ENCODE measurements around the gene NOL8. TPM values are rescaled to one million over a fixed set of nuclear protein-coding genes. Genes with fewer than 3 reads are reported as not detected.

Gene NOL8
- total RNA-seq, 1 donor: 28.2 TPM

GRCh38 chr9:92279302-92279701, 45.8 kb downstream of the NOL8 start:
- no peak for DNase-seq (ENCODE audit: insufficient read length, low spot score, missing footprints)
- Histone ChIP-seq H3K27ac (ENCODE audit: low read depth, low read length) (no peak overlapping the region), H4K20me1 (ENCODE audit: insufficient read depth, low read length) (no peaks in the 10 kb centered on the region), H3K79me2 (ENCODE audit: insufficient read depth, low read length) (peaks cover 48% of the 10 kb centered on the region), H3K4me3 (ENCODE audit: insufficient read depth, low read length) (no peak overlapping the region), H3K4me1 (ENCODE audit: insufficient read depth, low read length) (peaks cover 16% of the 10 kb centered on the region), H3K36me3 (ENCODE audit: insufficient read depth, low read length) (peaks cover 82% of the 10 kb centered on the region), H2AFZ (ENCODE audit: low read length) (no peak overlapping the region), H3K9me3 (ENCODE audit: low read depth, low read length) (no peaks in the 10 kb centered on the region), H3K4me2 (ENCODE audit: insufficient read depth, low read length) (no peak overlapping the region), H3K27me3 (ENCODE audit: insufficient read depth, low read length) (no peaks in the 10 kb centered on the region)
- TF ChIP-seq CTCF (IDR thresholded peaks at IDR 0.05; ENCODE audit: extremely low read depth, low read depth, low read length): no peak

DNA sequence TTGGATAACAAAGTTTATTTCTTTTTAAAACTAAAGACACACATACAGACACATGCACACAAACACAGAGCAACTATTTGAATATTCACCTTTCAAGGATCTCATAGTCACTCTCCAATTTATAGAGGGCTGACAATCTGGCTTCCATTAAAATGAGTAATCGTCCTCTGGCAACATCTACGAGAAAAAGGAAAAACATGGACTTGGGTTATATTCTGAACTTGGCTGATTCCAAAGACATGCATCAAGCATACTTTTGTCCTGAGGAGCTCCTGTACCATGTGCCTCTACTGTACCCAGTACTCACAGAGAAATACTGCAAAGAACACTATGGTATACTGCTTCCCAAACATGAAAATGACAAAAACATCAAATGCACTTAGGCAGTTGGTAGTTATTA, 47.0 kb downstream of the NOL8 start:
- H2AFZ ChIP-seq (ENCODE audit: low read length): no peak overlapping the region
- H3K9me3 ChIP-seq (ENCODE audit: low read depth, low read length): no peaks in the 10 kb centered on the region
- no peak overlapping the region for H3K4me2 ChIP-seq (ENCODE audit: insufficient read depth, low read length)
- H3K4me3 ChIP-seq (ENCODE audit: insufficient read depth, low read length): no peak overlapping the region
- peaks cover 85% of the 10 kb centered on the region for H3K36me3 ChIP-seq (ENCODE audit: insufficient read depth, low read length)
- no peaks in the 10 kb centered on the region for H4K20me1 ChIP-seq (ENCODE audit: insufficient read depth, low read length)
- peaks cover 41% of the 10 kb centered on the region for H3K79me2 ChIP-seq (ENCODE audit: insufficient read depth, low read length)
- no peaks in the 10 kb centered on the region for H3K27me3 ChIP-seq (ENCODE audit: insufficient read depth, low read length)
- peaks cover 16% of the 10 kb centered on the region for H3K4me1 ChIP-seq (ENCODE audit: insufficient read depth, low read length)
- peak; percentile 64 for DNase-seq (ENCODE audit: insufficient read length, low spot score, missing footprints)
- H3K27ac ChIP-seq (ENCODE audit: low read depth, low read length): peak overlapping the region; percentile 45
- TF ChIP-seq CTCF (IDR thresholded peaks at IDR 0.05; ENCODE audit: extremely low read depth, low read depth, low read length): no peak

GRCh38 chr9:92276331-92277032, 48.7 kb downstream of the NOL8 start:
- no peaks in the 10 kb centered on the region for H4K20me1 ChIP-seq (ENCODE audit: insufficient read depth, low read length)
- peaks cover 16% of the 10 kb centered on the region for H3K4me1 ChIP-seq (ENCODE audit: insufficient read depth, low read length)
- no peak overlapping the region for H3K4me2 ChIP-seq (ENCODE audit: insufficient read depth, low read length)
- no peaks in the 10 kb centered on the region for H3K27me3 ChIP-seq (ENCODE audit: insufficient read depth, low read length)
- peaks cover 94% of the 10 kb centered on the region for H3K36me3 ChIP-seq (ENCODE audit: insufficient read depth, low read length)
- H3K27ac ChIP-seq (ENCODE audit: low read depth, low read length): peak overlapping the region; percentile 45
- no peak overlapping the region for H2AFZ ChIP-seq (ENCODE audit: low read length)
- peaks cover 37% of the 10 kb centered on the region for H3K79me2 ChIP-seq (ENCODE audit: insufficient read depth, low read length)
- no peak for DNase-seq (ENCODE audit: insufficient read length, low spot score, missing footprints)
- H3K4me3 ChIP-seq (ENCODE audit: insufficient read depth, low read length): no peak overlapping the region
- no peaks in the 10 kb centered on the region for H3K9me3 ChIP-seq (ENCODE audit: low read depth, low read length)
- no peak for TF ChIP-seq CTCF (IDR thresholded peaks at IDR 0.05; ENCODE audit: extremely low read depth, low read depth, low read length)

DNA sequence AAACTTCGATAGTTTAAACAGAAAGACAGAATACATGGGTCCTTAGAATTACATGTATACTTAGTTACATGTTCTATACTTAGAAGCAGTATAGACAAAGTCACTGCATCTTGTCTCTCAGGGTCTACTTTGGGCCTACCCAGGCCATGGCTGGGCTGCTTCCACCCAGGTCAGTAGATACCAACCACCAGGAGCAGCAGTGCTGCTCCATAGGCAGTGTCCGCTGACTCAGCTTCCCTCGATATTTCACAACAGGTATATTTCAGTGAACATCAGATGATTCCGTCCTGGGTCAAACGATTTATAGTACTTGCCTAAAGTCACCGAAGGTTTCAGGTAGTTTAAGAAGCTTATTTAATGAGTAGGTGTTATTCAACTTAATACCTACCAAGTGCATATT, 49.6 kb downstream of the NOL8 start:
- peaks cover 32% of the 10 kb centered on the region for H3K79me2 ChIP-seq (ENCODE audit: insufficient read depth, low read length)
- DNase-seq (ENCODE audit: insufficient read length, low spot score, missing footprints): no peak
- no peak overlapping the region for H3K4me3 ChIP-seq (ENCODE audit: insufficient read depth, low read length)
- peak overlapping the region; percentile 45 for H3K27ac ChIP-seq (ENCODE audit: low read depth, low read length)
- no peaks in the 10 kb centered on the region for H3K9me3 ChIP-seq (ENCODE audit: low read depth, low read length)
- H4K20me1 ChIP-seq (ENCODE audit: insufficient read depth, low read length): no peaks in the 10 kb centered on the region
- no peaks in the 10 kb centered on the region for H3K27me3 ChIP-seq (ENCODE audit: insufficient read depth, low read length)
- H3K4me2 ChIP-seq (ENCODE audit: insufficient read depth, low read length): no peak overlapping the region
- H3K36me3 ChIP-seq (ENCODE audit: insufficient read depth, low read length): peaks cover 95% of the 10 kb centered on the region
- H2AFZ ChIP-seq (ENCODE audit: low read length): no peak overlapping the region
- peaks cover 16% of the 10 kb centered on the region for H3K4me1 ChIP-seq (ENCODE audit: insufficient read depth, low read length)
- no peak for TF ChIP-seq CTCF (IDR thresholded peaks at IDR 0.05; ENCODE audit: extremely low read depth, low read depth, low read length)
